Measurements from ENCODE around the gene PPT2. TPM values are rescaled to one million over a fixed set of nuclear protein-coding genes. Genes with fewer than 3 reads are reported as not detected.
A peak's percentile ranks its signal among the peaks of the same experiment; 100 is the strongest.

The PPT2 gene
- total and polyA plus RNA-seq, 2 experiments from 2014 or later: 8.9 to 20.6 TPM

GRCh38 chr6:32164295-32164694 is 10.4 kb downstream of the PPT2 start, which contains the start of gene EGFL8 (continued):
- TF ChIP-seq ZNF462 (CRISPR knock-in tag; IDR thresholded peaks at IDR 0.05): no peak
- no peak for TF ChIP-seq ETS1 (IDR thresholded peaks at IDR 0.05)
- TF ChIP-seq ZNF331 (CRISPR knock-in tag; IDR thresholded peaks at IDR 0.05; ENCODE audit: low read depth): no peak
- TF ChIP-seq JUNB (IDR thresholded peaks at IDR 0.05; ENCODE audit: unreplicated experiment): no peak

- peak; percentile 94 for ATAC-seq
- DNase-seq (ENCODE audit: low spot score): peak; percentile 95
- Mint-ChIP-seq H3K27ac (peak overlapping the region; percentile 81), H3K27me3 (ENCODE audit: insufficient read depth, low read depth, poor library complexity) (peaks cover 10% of the 10 kb centered on the region), H3K4me3 (no peak overlapping the region), H3K36me3 (ENCODE audit: low read depth) (peaks cover 68% of the 10 kb centered on the region), H3K9me3 (no peaks in the 10 kb centered on the region), H3K4me1 (peaks cover 23% of the 10 kb centered on the region)
- Histone ChIP-seq H3K79me2 (replicated peaks; ENCODE audit: insufficient read depth) (no peaks in the 10 kb centered on the region), H3K27ac (ENCODE audit: low read depth) (peak overlapping the region; percentile 87; the same call in 1 of the 2 replicates), H3K4me2 (peak overlapping the region; percentile 89), H3F3A (replicated peaks; ENCODE audit: low read depth) (peaks cover 12% of the 10 kb centered on the region), H4K20me1 (replicated peaks; ENCODE audit: insufficient read depth) (peaks cover 9% of the 10 kb centered on the region; the same call in 1 of the 2 replicates), H3K27me3 (ENCODE audit: insufficient read depth) (no peaks in the 10 kb centered on the region), H3K4me1 (ENCODE audit: insufficient read depth) (peaks cover 12% of the 10 kb centered on the region), H2AFZ (no peak overlapping the region), H3K9me2 (ENCODE audit: insufficient read depth) (no peaks in the 10 kb centered on the region), H3K4me3 (peak overlapping the region; percentile 64), H3K36me3 (ENCODE audit: insufficient read depth) (no peaks in the 10 kb centered on the region; the same call in 1 of the 2 replicates)
- no peak for TF ChIP-seq REST (IDR thresholded peaks at IDR 0.05; ENCODE audit: unreplicated experiment)
- peak; percentile 57 to 89 for TF ChIP-seq CTCF (conservative IDR thresholded peaks at IDR 0.05; ENCODE audit: low read depth in 2 of 2)
- peak; percentile 59 for TF ChIP-seq POLR2AphosphoS5 (IDR thresholded peaks at IDR 0.05; ENCODE audit: low read depth)
These were observed 12.6 kb downstream of the PPT2 start for GRCh38 chr6:32166411-32167061.

Measured in GM23338 (cell line).